Measurements from ENCODE around the gene SLC15A1.

The SLC15A1 gene

DNA sequence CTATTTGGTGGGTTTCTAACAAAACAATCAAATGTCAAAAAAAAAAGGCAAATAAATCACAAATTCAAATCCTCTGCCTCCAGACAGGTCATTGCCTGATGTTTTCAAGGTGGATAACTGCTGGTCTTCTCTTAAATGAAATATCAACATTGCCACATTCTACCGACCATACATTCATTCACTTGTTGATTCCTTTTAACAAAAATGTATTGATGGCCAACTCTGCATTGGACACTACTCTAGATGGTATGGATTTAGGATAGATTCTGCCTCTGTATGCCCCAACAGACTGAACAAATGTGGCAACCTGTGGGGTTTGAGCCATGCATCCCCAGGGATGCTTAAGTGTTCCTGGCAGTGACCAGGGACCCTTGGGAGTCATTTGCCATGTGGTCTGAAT lies 88.0 kb downstream of the SLC15A1 start:
- no peak overlapping the region for H3K27ac ChIP-seq (ENCODE audit: low read length)
- no peaks in the 10 kb centered on the region for H3K27me3 ChIP-seq (ENCODE audit: control insufficient read depth, insufficient read depth, low read length)
- DNase-seq (ENCODE audit: low read depth, low spot score): no peak
- no peaks in the 10 kb centered on the region for H3K36me3 ChIP-seq (ENCODE audit: control insufficient read depth, insufficient read depth, low read length)
- no peak overlapping the region for H3K4me3 ChIP-seq (ENCODE audit: low read length)
- no peaks in the 10 kb centered on the region for H3K9me3 ChIP-seq (ENCODE audit: control insufficient read depth, insufficient read depth, low read length)
- no peaks in the 10 kb centered on the region for H3K4me1 ChIP-seq (ENCODE audit: control insufficient read depth, insufficient read depth, low read length)
- no CpG with 5 or more reads among the region's 1 CpG for WGBS (ENCODE audit: insufficient coverage, insufficient read length)

DNA sequence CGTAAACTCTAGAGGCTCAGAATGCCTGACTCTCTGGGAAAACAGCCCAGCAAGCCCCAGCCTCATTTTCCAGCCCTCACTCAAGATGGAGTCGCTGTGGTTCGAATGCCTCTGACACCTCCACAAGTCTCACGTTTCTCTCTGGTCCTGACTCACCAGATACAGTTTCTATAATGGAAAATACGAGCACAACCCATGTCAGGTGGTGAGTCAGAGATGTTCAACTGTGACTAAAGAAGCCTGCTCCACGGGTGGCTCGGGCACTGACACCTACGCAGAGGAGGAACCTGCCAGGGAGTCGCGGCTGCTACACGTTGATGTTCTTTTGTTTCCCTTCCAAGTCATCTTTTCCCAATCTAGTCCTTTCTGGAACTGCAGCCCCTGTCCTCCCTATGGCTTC lies 88.4 kb downstream of the SLC15A1 start:
- Histone ChIP-seq H3K4me3 (ENCODE audit: low read length) (no peak overlapping the region), H3K9me3 (ENCODE audit: control insufficient read depth, insufficient read depth, low read length) (no peaks in the 10 kb centered on the region), H3K36me3 (ENCODE audit: control insufficient read depth, insufficient read depth, low read length) (no peaks in the 10 kb centered on the region), H3K27me3 (ENCODE audit: control insufficient read depth, insufficient read depth, low read length) (no peaks in the 10 kb centered on the region), H3K4me1 (ENCODE audit: control insufficient read depth, insufficient read depth, low read length) (no peaks in the 10 kb centered on the region), H3K27ac (ENCODE audit: low read length) (no peak overlapping the region)
- no CpG with 5 or more reads among the region's 11 CpGs for WGBS (ENCODE audit: insufficient coverage, insufficient read length)
- no peak for DNase-seq (ENCODE audit: low read depth, low spot score)

DNA sequence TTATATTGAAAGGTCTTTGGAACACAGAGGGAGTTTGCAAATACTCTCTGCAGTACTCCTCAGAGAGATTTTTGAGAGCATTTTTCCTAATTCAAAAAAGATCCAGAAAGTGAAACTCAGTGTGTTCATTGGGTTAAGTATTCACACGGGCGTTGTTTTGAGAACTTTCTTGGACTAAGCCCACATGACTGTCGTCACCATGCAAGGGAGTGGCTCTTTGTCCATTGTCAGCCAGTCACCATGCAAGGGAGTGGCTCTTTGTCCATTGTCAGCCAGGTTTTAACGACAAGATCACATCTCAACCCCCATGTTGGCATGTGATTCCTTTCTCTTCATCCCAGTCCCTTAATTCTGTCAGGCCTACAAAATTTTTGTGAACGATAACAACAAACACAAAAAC lies 94.3 kb downstream of the SLC15A1 start:
- WGBS (ENCODE audit: insufficient coverage, insufficient read length): no CpG with 5 or more reads among the region's 5 CpGs
- Histone ChIP-seq H3K36me3 (ENCODE audit: control insufficient read depth, insufficient read depth, low read length) (no peaks in the 10 kb centered on the region), H3K27me3 (ENCODE audit: control insufficient read depth, insufficient read depth, low read length) (no peaks in the 10 kb centered on the region), H3K4me3 (ENCODE audit: low read length) (no peak overlapping the region), H3K9me3 (ENCODE audit: control insufficient read depth, insufficient read depth, low read length) (no peaks in the 10 kb centered on the region), H3K27ac (ENCODE audit: low read length) (no peak overlapping the region), H3K4me1 (ENCODE audit: control insufficient read depth, insufficient read depth, low read length) (no peaks in the 10 kb centered on the region)
- DNase-seq (ENCODE audit: low read depth, low spot score): no peak

DNA sequence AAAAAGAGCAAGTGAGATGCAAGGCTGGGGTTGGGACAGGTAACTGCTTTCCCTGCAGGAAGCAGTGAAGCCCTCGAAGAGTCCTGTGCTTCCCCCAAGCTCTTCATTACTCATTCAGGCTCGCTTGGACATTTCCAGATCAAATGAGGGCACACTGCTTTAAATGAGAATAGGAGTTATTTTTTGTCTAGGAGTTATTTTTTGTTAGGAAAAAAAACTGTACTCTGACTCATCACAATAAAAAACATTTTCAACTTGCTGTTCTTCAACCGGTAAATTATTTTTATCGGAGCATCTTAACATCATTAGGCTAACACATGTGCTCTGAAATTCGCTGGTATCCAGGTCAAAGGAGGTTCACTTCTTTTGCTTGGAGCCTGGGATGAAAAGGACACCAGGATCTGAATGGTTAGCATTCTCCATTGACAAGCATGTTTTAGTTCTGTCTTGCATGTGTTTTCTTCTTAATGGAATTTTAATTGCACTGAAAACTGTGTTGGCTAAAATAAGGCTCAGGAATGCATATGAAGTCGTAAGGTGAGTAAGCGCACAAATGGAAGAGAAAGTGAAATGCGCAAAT lies 94.9 kb downstream of the SLC15A1 start:
- Histone ChIP-seq H3K27me3 (ENCODE audit: control insufficient read depth, insufficient read depth, low read length) (no peaks in the 10 kb centered on the region), H3K4me1 (ENCODE audit: control insufficient read depth, insufficient read depth, low read length) (no peaks in the 10 kb centered on the region), H3K27ac (ENCODE audit: low read length) (no peak overlapping the region), H3K9me3 (ENCODE audit: control insufficient read depth, insufficient read depth, low read length) (no peaks in the 10 kb centered on the region), H3K36me3 (ENCODE audit: control insufficient read depth, insufficient read depth, low read length) (no peaks in the 10 kb centered on the region), H3K4me3 (ENCODE audit: low read length) (no peak overlapping the region)
- no CpG with 5 or more reads among the region's 8 CpGs for WGBS (ENCODE audit: insufficient coverage, insufficient read length)
- DNase-seq (ENCODE audit: low read depth, low spot score): no peak

DNA sequence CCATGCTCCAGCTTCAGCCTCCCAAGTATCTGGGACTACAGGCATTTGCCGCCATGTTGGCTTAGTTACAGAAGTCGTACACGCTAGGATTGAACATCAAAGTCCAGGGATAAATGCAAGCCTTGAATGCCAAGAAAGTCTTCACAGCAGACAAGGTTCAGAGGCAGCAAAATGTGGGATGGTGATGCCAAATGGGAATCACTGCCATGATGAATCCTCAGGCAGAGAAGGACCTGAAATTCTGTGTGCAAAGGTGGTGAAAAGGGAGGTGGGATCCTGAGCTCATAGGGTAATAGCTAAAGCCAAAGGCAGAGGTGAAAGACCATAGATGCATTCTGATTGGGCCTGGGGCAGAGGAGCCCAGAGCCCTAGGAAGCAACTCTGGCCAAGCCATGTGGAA lies 96.2 kb downstream of the SLC15A1 start:
- Histone ChIP-seq H3K4me1 (ENCODE audit: control insufficient read depth, insufficient read depth, low read length) (no peaks in the 10 kb centered on the region), H3K36me3 (ENCODE audit: control insufficient read depth, insufficient read depth, low read length) (no peaks in the 10 kb centered on the region), H3K4me3 (ENCODE audit: low read length) (no peak overlapping the region), H3K27ac (ENCODE audit: low read length) (no peak overlapping the region), H3K27me3 (ENCODE audit: control insufficient read depth, insufficient read depth, low read length) (no peaks in the 10 kb centered on the region), H3K9me3 (ENCODE audit: control insufficient read depth, insufficient read depth, low read length) (no peaks in the 10 kb centered on the region)
- WGBS (ENCODE audit: insufficient coverage, insufficient read length): no CpG with 5 or more reads among the region's 3 CpGs
- no peak for DNase-seq (ENCODE audit: low read depth, low spot score)

DNA sequence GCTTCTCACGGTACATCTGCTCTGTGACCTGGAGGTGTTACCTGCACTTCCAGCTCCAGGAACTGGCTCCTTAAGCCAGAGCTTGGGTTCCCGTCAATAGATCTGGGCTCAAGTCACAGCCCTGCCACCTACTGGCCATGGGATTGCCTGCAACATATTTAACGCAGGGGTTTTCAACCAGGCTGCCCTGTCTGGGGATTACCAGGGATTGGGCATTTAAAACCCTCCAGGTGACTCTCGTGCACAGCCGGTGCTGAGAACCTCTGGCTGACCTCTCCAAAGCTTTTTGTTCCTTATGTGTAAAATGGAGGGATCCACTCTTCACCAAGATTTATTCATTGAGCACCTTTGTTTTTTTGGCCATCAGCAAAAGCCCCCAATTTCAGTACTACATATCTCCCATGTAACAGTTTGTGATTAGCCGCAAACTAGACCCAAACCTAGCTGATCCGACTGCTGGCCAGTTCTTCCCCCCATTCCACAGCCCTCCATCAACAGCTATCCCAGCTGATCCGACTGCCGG lies 98.9 kb downstream of the SLC15A1 start:
- no peaks in the 10 kb centered on the region for H3K4me1 ChIP-seq (ENCODE audit: control insufficient read depth, insufficient read depth, low read length)
- WGBS (ENCODE audit: insufficient coverage, insufficient read length): no CpG with 5 or more reads among the region's 9 CpGs
- H3K9me3 ChIP-seq (ENCODE audit: control insufficient read depth, insufficient read depth, low read length): no peaks in the 10 kb centered on the region
- H3K36me3 ChIP-seq (ENCODE audit: control insufficient read depth, insufficient read depth, low read length): no peaks in the 10 kb centered on the region
- H3K27me3 ChIP-seq (ENCODE audit: control insufficient read depth, insufficient read depth, low read length): no peaks in the 10 kb centered on the region
- H3K4me3 ChIP-seq (ENCODE audit: low read length): no peak overlapping the region
- no peak overlapping the region for H3K27ac ChIP-seq (ENCODE audit: low read length)
- peak; percentile 89 for DNase-seq (ENCODE audit: low read depth, low spot score)

DNA sequence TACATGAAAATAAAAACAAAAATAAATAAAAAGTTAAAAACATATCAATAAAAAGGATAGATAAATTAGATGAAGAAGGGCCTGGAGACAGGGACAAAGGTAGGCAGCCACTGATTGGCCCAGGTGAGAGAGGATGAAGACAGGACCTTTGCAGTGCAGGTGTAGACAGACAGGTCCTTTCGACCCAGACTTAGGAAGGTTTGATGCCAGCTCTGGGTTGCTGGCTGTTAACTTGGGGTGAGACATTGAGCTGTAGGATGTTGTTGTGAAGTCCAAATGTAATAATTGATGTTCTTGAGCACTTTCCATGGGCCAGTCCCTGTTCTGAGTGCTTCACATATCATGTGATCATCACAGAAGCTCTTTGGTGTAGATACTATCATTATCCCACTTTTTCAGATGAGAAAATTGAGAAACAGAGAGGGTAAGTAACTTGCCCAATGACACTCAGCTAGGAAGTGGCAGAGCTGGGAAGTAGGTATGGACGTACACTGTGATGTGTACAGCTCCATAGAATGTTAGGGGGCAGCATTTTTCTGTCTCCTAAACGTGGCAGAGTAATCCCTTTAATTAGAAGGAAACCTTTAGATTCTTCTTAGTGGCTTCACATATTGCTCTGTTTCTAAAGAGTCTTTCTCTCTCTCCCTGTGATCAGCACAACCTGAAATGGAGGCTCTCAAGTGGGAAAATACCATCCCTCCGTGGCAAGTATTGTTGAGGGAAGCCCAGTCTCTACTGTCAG lies 99.6 kb downstream of the SLC15A1 start:
- H3K9me3 ChIP-seq (ENCODE audit: control insufficient read depth, insufficient read depth, low read length): no peaks in the 10 kb centered on the region
- H3K27ac ChIP-seq (ENCODE audit: low read length): no peak overlapping the region
- H3K36me3 ChIP-seq (ENCODE audit: control insufficient read depth, insufficient read depth, low read length): no peaks in the 10 kb centered on the region
- no peak for DNase-seq (ENCODE audit: low read depth, low spot score)
- no peaks in the 10 kb centered on the region for H3K27me3 ChIP-seq (ENCODE audit: control insufficient read depth, insufficient read depth, low read length)
- H3K4me3 ChIP-seq (ENCODE audit: low read length): no peak overlapping the region
- H3K4me1 ChIP-seq (ENCODE audit: control insufficient read depth, insufficient read depth, low read length): no peaks in the 10 kb centered on the region
- WGBS (ENCODE audit: insufficient coverage, insufficient read length): no CpG with 5 or more reads among the region's 4 CpGs

DNA sequence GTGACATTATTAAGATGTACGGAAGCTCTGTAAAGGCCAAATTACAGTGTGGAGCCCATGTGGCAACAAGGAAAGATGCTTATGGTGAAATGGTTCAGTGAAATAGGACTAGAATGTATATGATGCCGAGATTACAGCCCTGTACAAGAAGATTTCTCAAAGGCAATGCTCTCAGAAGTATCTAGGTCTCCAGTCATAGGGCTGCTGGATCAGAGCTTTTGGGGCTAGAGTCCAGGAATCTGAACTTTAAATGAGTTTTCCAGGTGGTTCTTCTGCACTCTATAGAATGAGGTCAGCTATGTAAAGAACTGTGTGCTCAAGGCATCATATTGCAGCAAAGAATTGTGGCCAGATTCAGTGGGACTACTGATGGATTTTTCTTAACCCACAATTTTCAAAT lies 100.2 kb downstream of the SLC15A1 start:
- H3K27ac ChIP-seq (ENCODE audit: low read length): no peak overlapping the region
- no peak for DNase-seq (ENCODE audit: low read depth, low spot score)
- H3K9me3 ChIP-seq (ENCODE audit: control insufficient read depth, insufficient read depth, low read length): no peaks in the 10 kb centered on the region
- H3K36me3 ChIP-seq (ENCODE audit: control insufficient read depth, insufficient read depth, low read length): no peaks in the 10 kb centered on the region
- H3K4me3 ChIP-seq (ENCODE audit: low read length): no peak overlapping the region
- no peaks in the 10 kb centered on the region for H3K4me1 ChIP-seq (ENCODE audit: control insufficient read depth, insufficient read depth, low read length)
- no peaks in the 10 kb centered on the region for H3K27me3 ChIP-seq (ENCODE audit: control insufficient read depth, insufficient read depth, low read length)
- no CpG with 5 or more reads among the region's 2 CpGs for WGBS (ENCODE audit: insufficient coverage, insufficient read length)

DNA sequence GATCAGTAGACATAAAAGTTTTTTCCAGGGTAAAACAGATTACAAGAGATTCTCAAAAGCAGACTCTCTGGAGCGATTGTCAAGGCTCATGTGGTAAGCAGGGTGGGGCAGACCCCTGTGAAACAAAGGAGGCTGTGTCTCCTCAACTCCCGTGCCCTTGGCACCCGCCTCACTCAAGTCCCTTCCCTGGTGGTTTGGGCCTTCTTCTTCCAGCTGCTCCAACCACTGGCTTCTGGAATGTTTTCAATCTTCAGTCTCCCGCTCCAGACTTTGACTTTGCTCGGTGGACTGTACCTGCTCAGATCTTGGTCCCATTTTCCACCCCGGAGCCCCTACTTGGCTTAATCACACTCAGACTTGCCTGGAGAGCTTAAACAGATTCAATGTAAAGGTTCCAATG lies 100.7 kb downstream of the SLC15A1 start:
- Histone ChIP-seq H3K36me3 (ENCODE audit: control insufficient read depth, insufficient read depth, low read length) (no peaks in the 10 kb centered on the region), H3K27me3 (ENCODE audit: control insufficient read depth, insufficient read depth, low read length) (no peaks in the 10 kb centered on the region), H3K9me3 (ENCODE audit: control insufficient read depth, insufficient read depth, low read length) (no peaks in the 10 kb centered on the region), H3K27ac (ENCODE audit: low read length) (no peak overlapping the region), H3K4me1 (ENCODE audit: control insufficient read depth, insufficient read depth, low read length) (no peaks in the 10 kb centered on the region), H3K4me3 (ENCODE audit: low read length) (no peak overlapping the region)
- no CpG with 5 or more reads among the region's 6 CpGs for WGBS (ENCODE audit: insufficient coverage, insufficient read length)
- DNase-seq (ENCODE audit: low read depth, low spot score): no peak

DNA sequence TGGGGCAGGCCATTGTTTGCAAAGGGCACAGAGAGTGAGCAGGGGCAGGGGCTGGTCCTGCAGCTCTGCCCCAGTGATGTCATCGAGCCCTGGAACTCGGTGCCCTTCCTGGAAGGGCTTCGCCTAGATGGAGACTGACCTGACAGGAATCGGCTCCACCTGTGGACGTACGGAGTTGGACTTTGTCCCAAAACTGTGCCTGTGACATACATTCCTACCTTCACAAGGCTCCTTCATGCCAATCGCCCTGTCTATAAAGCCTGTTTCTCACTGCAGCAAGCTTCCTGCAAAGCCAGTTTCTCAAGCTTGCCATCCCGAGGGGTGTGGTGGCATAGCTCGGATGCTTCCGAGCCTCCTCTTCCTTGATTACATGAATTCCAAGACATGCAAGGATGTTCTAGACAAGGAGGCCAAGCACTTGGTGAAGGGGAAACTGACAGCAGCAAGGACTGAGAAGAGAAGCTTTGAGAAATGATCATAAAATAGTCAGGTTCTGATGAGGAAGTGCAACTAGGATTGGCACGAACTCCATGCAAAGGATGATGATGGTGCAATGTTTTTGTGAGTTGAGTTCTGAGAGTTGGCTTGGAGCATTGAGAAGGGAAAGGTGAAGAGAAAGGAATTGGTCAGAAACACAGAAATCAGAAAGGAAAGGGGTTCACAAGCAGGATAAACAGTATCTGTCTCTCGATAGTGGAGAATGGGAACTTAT lies 101.9 kb downstream of the SLC15A1 start:
- H3K27me3 ChIP-seq (ENCODE audit: control insufficient read depth, insufficient read depth, low read length): no peaks in the 10 kb centered on the region
- no peak for DNase-seq (ENCODE audit: low read depth, low spot score)
- no peaks in the 10 kb centered on the region for H3K36me3 ChIP-seq (ENCODE audit: control insufficient read depth, insufficient read depth, low read length)
- H3K4me3 ChIP-seq (ENCODE audit: low read length): no peak overlapping the region
- no peak overlapping the region for H3K27ac ChIP-seq (ENCODE audit: low read length)
- no peaks in the 10 kb centered on the region for H3K4me1 ChIP-seq (ENCODE audit: control insufficient read depth, insufficient read depth, low read length)
- WGBS (ENCODE audit: insufficient coverage, insufficient read length): no CpG with 5 or more reads among the region's 12 CpGs
- H3K9me3 ChIP-seq (ENCODE audit: control insufficient read depth, insufficient read depth, low read length): no peaks in the 10 kb centered on the region

Data from iPS DF 6.9 (cell line).